Liver (tissue), 9 donors: ENCODE results near the gene DKKL1. TPM values are rescaled to one million over a fixed set of nuclear protein-coding genes. Genes with fewer than 3 reads are reported as not detected.

ENCODE experiments used
- DNase-seq: peaks from one replicate; pipeline ENCODE4 v3.0.0-alpha.2; 2017; ENCODE audit warnings: low spot score
- H3K27ac ChIP-seq, 2 donors: one replicate each; pipeline ENCODE4 v1.7.0; 2013; ENCODE audit warnings: inconsistent platforms in 2 of 2, low read length in 2 of 2, control low read depth in 1 of 2, low read depth in 1 of 2, mild to moderate bottlenecking in 1 of 2
- H3K27me3 ChIP-seq, 4 donors: one replicate each; pipeline versions ENCODE4 v1.6.1 to v1.7.0; 2013; ENCODE audit warnings: low read length in 3 of 4, inconsistent platforms in 1 of 4, mild to moderate bottlenecking in 1 of 4, moderate library complexity in 1 of 4; ENCODE audit not compliant: control insufficient read depth in 4 of 4, insufficient read depth in 4 of 4
- H3K36me3 ChIP-seq, 4 donors: one replicate each; pipeline versions ENCODE4 v1.6.1 to v1.7.0; 2013; ENCODE audit warnings: low read length in 3 of 4, mild to moderate bottlenecking in 3 of 4, low read depth in 1 of 4, moderate library complexity in 1 of 4; ENCODE audit not compliant: control insufficient read depth in 4 of 4, insufficient read depth in 3 of 4
- H3K4me1 ChIP-seq, 4 donors: one replicate each; pipeline versions ENCODE4 v1.6.1 to v1.7.0; 2013; ENCODE audit warnings: low read length in 3 of 4, mild to moderate bottlenecking in 3 of 4, moderate library complexity in 1 of 4; ENCODE audit not compliant: control insufficient read depth in 4 of 4, insufficient read depth in 4 of 4
- H3K4me3 ChIP-seq, 3 donors: one replicate each; pipeline versions ENCODE4 v1.6.1 to v1.7.0; 2013; ENCODE audit warnings: low read length in 3 of 3, control low read depth in 1 of 3, low read depth in 1 of 3, mild to moderate bottlenecking in 1 of 3
- H3K9ac ChIP-seq, 2 donors: one replicate each; pipeline ENCODE4 v1.7.0; 2013; ENCODE audit warnings: low read length in 2 of 2, mild to moderate bottlenecking in 2 of 2, moderate library complexity in 2 of 2, control low read depth in 1 of 2, low read depth in 1 of 2
- H3K9me3 ChIP-seq, 4 donors: one replicate each; pipeline versions ENCODE4 v1.6.1 to v1.7.0; 2013; ENCODE audit warnings: low read length in 3 of 4; ENCODE audit not compliant: control insufficient read depth in 4 of 4
- ATF3 ChIP-seq: IDR thresholded peaks from 2 replicates; pipeline ENCODE4 v1.6.1; 2016; ENCODE audit warnings: antibody characterized with exemption
- EGR1 ChIP-seq, 2 donors: IDR thresholded peaks; 2 replicates each; pipeline ENCODE4 v1.6.1; 2016 to 2018; ENCODE audit warnings: antibody characterized with exemption in 2 of 2, low read depth in 2 of 2
- FOXA1 ChIP-seq: IDR thresholded peaks from 2 replicates; pipeline ENCODE4 v1.6.1; 2016; ENCODE audit warnings: antibody characterized with exemption
- FOXA2 ChIP-seq: IDR thresholded peaks from 2 replicates; pipeline ENCODE4 v1.6.1; 2016; ENCODE audit warnings: antibody characterized with exemption
- GABPA ChIP-seq, 2 donors: IDR thresholded peaks in 1 of 2; conservative IDR thresholded peaks in 1 of 2; 2 replicates each; pipeline ENCODE4 v1.6.1; 2016; ENCODE audit warnings: antibody characterized with exemption in 2 of 2, mild to moderate bottlenecking in 1 of 2, moderate library complexity in 1 of 2
- HNF4A ChIP-seq, 2 donors: conservative IDR thresholded peaks; 2 replicates each; pipeline ENCODE4 v1.6.1; 2016; ENCODE audit warnings: antibody characterized with exemption in 2 of 2, mild to moderate bottlenecking in 2 of 2
- HNF4G ChIP-seq: IDR thresholded peaks from 2 replicates; pipeline ENCODE4 v1.6.1; 2016; ENCODE audit warnings: antibody characterized with exemption
- JUND ChIP-seq, 2 donors: IDR thresholded peaks; 2 replicates each; pipeline ENCODE4 v1.6.1; 2016; ENCODE audit warnings: antibody characterized with exemption in 2 of 2
- MAX ChIP-seq: IDR thresholded peaks from 2 replicates; pipeline ENCODE4 v1.6.1; 2016; ENCODE audit warnings: antibody characterized with exemption
- NR2F2 ChIP-seq: IDR thresholded peaks from 2 replicates; pipeline ENCODE4 v1.6.1; 2016; ENCODE audit warnings: antibody characterized with exemption
- RAD21 ChIP-seq, 2 donors: IDR thresholded peaks; 2 replicates each; pipeline ENCODE4 v1.6.1; 2016; ENCODE audit warnings: antibody characterized with exemption in 2 of 2, mild to moderate bottlenecking in 2 of 2
- REST ChIP-seq: IDR thresholded peaks from 2 replicates; pipeline ENCODE4 v1.6.1; 2016; ENCODE audit warnings: antibody characterized with exemption, mild to moderate bottlenecking
- RXRA ChIP-seq, 2 donors: IDR thresholded peaks; 2 replicates each; pipeline ENCODE4 v1.6.1; 2017 to 2018; ENCODE audit warnings: antibody characterized with exemption in 2 of 2, mild to moderate bottlenecking in 1 of 2
- SP1 ChIP-seq: IDR thresholded peaks from 2 replicates; pipeline ENCODE4 v1.6.1; 2018; ENCODE audit warnings: antibody characterized with exemption, mild to moderate bottlenecking
- TAF1 ChIP-seq: conservative IDR thresholded peaks from 2 replicates; pipeline ENCODE4 v1.6.1; 2016; ENCODE audit warnings: antibody characterized with exemption, mild to moderate bottlenecking
- YY1 ChIP-seq: IDR thresholded peaks from 2 replicates; pipeline ENCODE4 v1.6.1; 2016; ENCODE audit warnings: antibody characterized with exemption, mild to moderate bottlenecking
- ZBTB33 ChIP-seq: IDR thresholded peaks from 2 replicates; pipeline ENCODE4 v1.6.1; 2016; ENCODE audit warnings: antibody characterized with exemption
- WGBS: extraction: QIAGEN DNeasy Blood & Tissue Kit; methylation state at CpG from one replicate; pipeline ENCODE4 v1.1.7; 2013; 5-methylcytosine and 5-hydroxymethylcytosine counted together
- polyA plus RNA-seq, 2 donors: library from polyadenylated mRNA; stranded (reverse) in 1 of 2; unstranded in 1 of 2; fragments of 200-250 nt in 1 of 2; fragments of >200 nt in 1 of 2; fragmentation: Nextera tagmentation in 1 of 2; extraction: Ambion mirVana in 1 of 2; gene quantifications; one replicate each; pipeline versions ENCODE4 v1.2.1 to v1.2.3, GENCODE V29; 2013 to 2015
- total RNA-seq, 2 donors: library from RNA; depleted of rRNA; stranded (reverse); fragments of >200 nt; gene quantifications; one replicate each; pipeline ENCODE4 v1.2.3, GENCODE V29; 2014
- TF ChIP-seq, protein P1 (sequence below): fragments of 150-350 bp; IDR thresholded peaks from 2 replicates; pipeline ENCODE4 v1.5.1; 2017; ENCODE audit warnings: improper control_type of control experiment, low read depth, low read length; ENCODE audit not compliant: missing input control
- donor health status: healthy.
- donor health status: healthy.
- donor health status: healthy.
- donor health status: healthy.
- donor health status: healthy.

The DKKL1 gene
- total and polyA plus RNA-seq, 4 donors = 0.14 to 0.16 TPM; not detected in 2

GRCh38 chr19:49344505-49345423 is 18.9 kb upstream of the DKKL1 start:
- no peak for DNase-seq

More at GRCh38 chr19:49344505-49345423, 18.9 kb upstream of the DKKL1 start:
- H3K36me3 ChIP-seq = peaks cover 0 to 11% (median 7%) of the 10 kb centered on the region in 4 donors
- H3K27me3 ChIP-seq = no peaks in the 10 kb centered on the region
- H3K9ac ChIP-seq = no peak overlapping the region
- TF ChIP-seq ZBTB33 (no peak), RAD21 (IDR thresholded peaks at IDR 0.05) (no peak), HNF4A (conservative IDR thresholded peaks at IDR 0.05) (no peak), GABPA (IDR thresholded peaks at IDR 0.05 in 1 of 2, conservative IDR thresholded peaks at IDR 0.05 in 1 of 2) (no peak), FOXA1 (no peak), FOXA2 (no peak), HNF4G (no peak), REST (no peak), EGR1 (IDR thresholded peaks at IDR 0.05; ENCODE audit: low read depth in 2 of 2) (no peak), MAX (no peak), SP1 (no peak), JUND (IDR thresholded peaks at IDR 0.05) (no peak), TAF1 (no peak), ATF3 (no peak), RXRA (IDR thresholded peaks at IDR 0.05) (no peak), NR2F2 (no peak), YY1 (no peak)
- TF ChIP-seq, protein P1, sequence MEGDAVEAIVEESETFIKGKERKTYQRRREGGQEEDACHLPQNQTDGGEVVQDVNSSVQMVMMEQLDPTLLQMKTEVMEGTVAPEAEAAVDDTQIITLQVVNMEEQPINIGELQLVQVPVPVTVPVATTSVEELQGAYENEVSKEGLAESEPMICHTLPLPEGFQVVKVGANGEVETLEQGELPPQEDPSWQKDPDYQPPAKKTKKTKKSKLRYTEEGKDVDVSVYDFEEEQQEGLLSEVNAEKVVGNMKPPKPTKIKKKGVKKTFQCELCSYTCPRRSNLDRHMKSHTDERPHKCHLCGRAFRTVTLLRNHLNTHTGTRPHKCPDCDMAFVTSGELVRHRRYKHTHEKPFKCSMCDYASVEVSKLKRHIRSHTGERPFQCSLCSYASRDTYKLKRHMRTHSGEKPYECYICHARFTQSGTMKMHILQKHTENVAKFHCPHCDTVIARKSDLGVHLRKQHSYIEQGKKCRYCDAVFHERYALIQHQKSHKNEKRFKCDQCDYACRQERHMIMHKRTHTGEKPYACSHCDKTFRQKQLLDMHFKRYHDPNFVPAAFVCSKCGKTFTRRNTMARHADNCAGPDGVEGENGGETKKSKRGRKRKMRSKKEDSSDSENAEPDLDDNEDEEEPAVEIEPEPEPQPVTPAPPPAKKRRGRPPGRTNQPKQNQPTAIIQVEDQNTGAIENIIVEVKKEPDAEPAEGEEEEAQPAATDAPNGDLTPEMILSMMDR = no peak
- H3K27ac ChIP-seq = no peak overlapping the region
- H3K9me3 ChIP-seq = no peaks in the 10 kb centered on the region
- H3K4me3 ChIP-seq = no peak overlapping the region
- 92% methylated on average over 11 of the region's 11 CpGs for WGBS
- peaks cover 0 to 9% (median 5%) of the 10 kb centered on the region in 4 donors for H3K4me1 ChIP-seq
